NCI-H2171 treated with DMSO at 0.1 percent for 48 hours (cell line): ENCODE data around the gene PIGZ.

Source experiments
- DNase-seq: peaks from one replicate; lab custom pipeline; 2025; lab: John Stamatoyannopoulos, UW

Gene PIGZ

GRCh38 chr3:196968233-196969133 lies at the start of gene PIGZ:
Gene PIGZ, minus strand, starts transcription at chr3:196968833. Its CDS starts 16,802 bp downstream, at chr3:196952031.
- DNase-seq: peak; percentile 17

GRCh38 chr3:197017003-197017402 lies 48.4 kb upstream of the PIGZ start:
- peak; percentile 24 for DNase-seq

GRCh38 chr3:197015790-197016736 lies 47.4 kb upstream of the PIGZ start:
- no peak for DNase-seq

GRCh38 chr3:197014942-197015575 lies 46.4 kb upstream of the PIGZ start:
- no peak for DNase-seq

GRCh38 chr3:197014024-197014423 lies 45.4 kb upstream of the PIGZ start:
- no peak for DNase-seq

GRCh38 chr3:197012540-197012883 lies 43.9 kb upstream of the PIGZ start:
- no peak for DNase-seq

- no peak for DNase-seq
Measured at GRCh38 chr3:197011780-197012539, 43.3 kb upstream of the PIGZ start.

- no peak for DNase-seq
Measured at GRCh38 chr3:197010556-197011351, 42.1 kb upstream of the PIGZ start.

GRCh38 chr3:197009532-197010019 lies 40.9 kb upstream of the PIGZ start:
- DNase-seq: no peak

- DNase-seq: no peak
Measured at GRCh38 chr3:197008436-197009209, 40.0 kb upstream of the PIGZ start.

GRCh38 chr3:197007953-197008352 lies 39.3 kb upstream of the PIGZ start:
- DNase-seq: no peak

GRCh38 chr3:197007296-197007940 lies 38.8 kb upstream of the PIGZ start:
- no peak for DNase-seq

- DNase-seq: no peak
Measured at GRCh38 chr3:197006860-197007259, 38.2 kb upstream of the PIGZ start.

- DNase-seq: no peak
Measured at GRCh38 chr3:197006446-197006845, 37.8 kb upstream of the PIGZ start.

GRCh38 chr3:197003461-197004385 lies 35.1 kb upstream of the PIGZ start:
- peak; percentile 52 for DNase-seq

GRCh38 chr3:197002701-197003454 lies 34.2 kb upstream of the PIGZ start:
- peak; percentile 85 for DNase-seq

- DNase-seq: peak; percentile 28
Measured at GRCh38 chr3:197001972-197002700, 33.5 kb upstream of the PIGZ start.
